DOHH2 (cell line): ENCODE results near the gene GTSE1.

Experiments used
- H3F3A ChIP-seq: fragments of 200-600 bp; sonication (generic), shearing (Covaris generic); 2 replicates; pipeline ENCODE4 v1.6.0; 2016; ENCODE audit warnings: antibody characterized with exemption, mild to moderate bottlenecking; ENCODE audit not compliant: control insufficient read depth, insufficient read depth
- H3K27ac ChIP-seq: fragments of 200-600 bp; sonication (generic); 2 replicates; pipeline ENCODE4 v1.5.1; 2014; ENCODE audit warnings: low read depth, mild to moderate bottlenecking, low read length, moderate library complexity
- H3K27me3 ChIP-seq: fragments of 200-600 bp; sonication (generic); 2 replicates; pipeline ENCODE4 v1.6.1; 2014; ENCODE audit warnings: mild to moderate bottlenecking, low read length, mixed read lengths; ENCODE audit not compliant: control insufficient read depth
- H3K36me3 ChIP-seq: fragments of 200-600 bp; sonication (generic); 2 replicates; pipeline ENCODE4 v1.6.1; 2014; ENCODE audit warnings: mild to moderate bottlenecking, low read length, moderate library complexity, mixed read lengths; ENCODE audit not compliant: control insufficient read depth
- H3K4me1 ChIP-seq: fragments of 200-600 bp; sonication (generic); 2 replicates; pipeline ENCODE4 v1.6.1; 2014; ENCODE audit warnings: mild to moderate bottlenecking, low read length, mixed read lengths; ENCODE audit not compliant: control insufficient read depth
- H3K4me2 ChIP-seq: fragments of 200-600 bp; sonication (generic); 2 replicates; pipeline ENCODE4 v1.6.0; 2014; ENCODE audit warnings: mild to moderate bottlenecking, low read length, moderate library complexity
- H3K4me3 ChIP-seq: fragments of 200-600 bp; sonication (generic); 2 replicates; pipeline ENCODE4 v1.5.1; 2014; ENCODE audit warnings: mild to moderate bottlenecking, low read length, mixed read lengths
- H3K79me2 ChIP-seq: fragments of 200-600 bp; sonication (generic); 2 replicates; pipeline ENCODE4 v1.6.1; 2014; ENCODE audit warnings: mild to moderate bottlenecking, low read length, mixed read lengths; ENCODE audit not compliant: control insufficient read depth
- H3K9me2 ChIP-seq: fragments of 200-600 bp; sonication (generic); replicated peaks from 2 replicates; pipeline ENCODE4 v1.6.1; 2014; ENCODE audit warnings: mild to moderate bottlenecking, low read length, mixed read lengths; ENCODE audit not compliant: control insufficient read depth
- H3K9me3 ChIP-seq: fragments of 200-600 bp; sonication (generic); 2 replicates; pipeline ENCODE4 v1.6.1; 2014; ENCODE audit warnings: antibody characterized with exemption, low read length, mixed read lengths; ENCODE audit not compliant: control insufficient read depth, insufficient read depth
- H4K20me1 ChIP-seq: fragments of 200-600 bp; sonication (generic); 2 replicates; pipeline ENCODE4 v1.6.0; 2014; ENCODE audit warnings: low read depth, mild to moderate bottlenecking, antibody characterized with exemption, low read length, moderate library complexity; ENCODE audit not compliant: control insufficient read depth, insufficient read depth
- CTCF ChIP-seq: fragments of 200-600 bp; sonication (generic); IDR thresholded peaks from one replicate; pipeline ENCODE4 v1.5.1; 2014; ENCODE audit warnings: antibody characterized with exemption, mild to moderate bottlenecking, low read depth, low read length; ENCODE audit not compliant: poor library complexity, severe bottlenecking
- EZH2phosphoT487 ChIP-seq: fragments of 200-600 bp; sonication (generic); IDR thresholded peaks from 2 replicates; pipeline ENCODE4 v1.6.1; 2017; ENCODE audit warnings: borderline replicate concordance, mild to moderate bottlenecking, antibody characterized with exemption, low read length, moderate library complexity, mixed read lengths

Gene GTSE1

DNA sequence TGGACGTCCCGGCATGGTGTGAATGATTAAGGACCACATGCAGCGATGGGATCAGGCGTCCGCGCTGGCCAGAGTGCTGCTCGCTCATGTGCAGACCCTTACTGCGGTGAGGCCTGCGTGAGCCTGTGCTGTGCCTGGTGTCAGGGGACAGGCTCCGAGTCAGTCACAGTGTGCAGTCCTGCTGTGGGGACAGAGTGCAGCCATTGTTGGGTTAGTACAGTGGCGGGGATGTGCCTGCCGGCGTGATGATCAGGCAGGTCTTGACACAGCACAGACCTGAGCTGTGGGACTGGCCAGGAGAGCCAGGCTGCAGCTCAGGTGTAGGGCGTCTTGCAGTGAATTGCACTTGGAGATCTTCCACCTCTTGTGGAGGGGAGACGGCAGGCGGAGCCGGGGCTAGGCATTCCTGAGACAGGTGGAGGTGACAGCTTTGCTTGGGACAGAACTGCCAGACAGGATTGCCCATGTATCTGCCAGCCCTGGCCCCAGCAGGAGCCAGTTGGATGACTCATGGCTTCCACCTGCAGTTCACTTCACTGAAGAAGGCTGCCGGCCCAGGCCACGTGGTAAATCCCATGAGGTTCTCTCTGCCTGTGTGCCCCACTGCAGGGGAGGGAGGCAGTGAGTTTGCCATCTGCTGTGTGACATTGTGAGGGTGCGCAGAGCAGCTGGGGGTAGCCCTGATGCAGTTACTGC lies 56.2 kb downstream of the GTSE1 start:
- Histone ChIP-seq H3K9me2 (no peaks in the 10 kb centered on the region), H3K4me1 (no peaks in the 10 kb centered on the region), H3K4me3 (no peak overlapping the region), H3K27ac (no peak overlapping the region), H3K9me3 (no peaks in the 10 kb centered on the region), H3F3A (no peaks in the 10 kb centered on the region), H3K36me3 (peaks cover 86% of the 10 kb centered on the region), H4K20me1 (no peaks in the 10 kb centered on the region), H3K4me2 (no peak overlapping the region), H3K27me3 (no peaks in the 10 kb centered on the region), H3K79me2 (no peaks in the 10 kb centered on the region)
- TF ChIP-seq EZH2phosphoT487 (no peak), CTCF (no peak)

DNA sequence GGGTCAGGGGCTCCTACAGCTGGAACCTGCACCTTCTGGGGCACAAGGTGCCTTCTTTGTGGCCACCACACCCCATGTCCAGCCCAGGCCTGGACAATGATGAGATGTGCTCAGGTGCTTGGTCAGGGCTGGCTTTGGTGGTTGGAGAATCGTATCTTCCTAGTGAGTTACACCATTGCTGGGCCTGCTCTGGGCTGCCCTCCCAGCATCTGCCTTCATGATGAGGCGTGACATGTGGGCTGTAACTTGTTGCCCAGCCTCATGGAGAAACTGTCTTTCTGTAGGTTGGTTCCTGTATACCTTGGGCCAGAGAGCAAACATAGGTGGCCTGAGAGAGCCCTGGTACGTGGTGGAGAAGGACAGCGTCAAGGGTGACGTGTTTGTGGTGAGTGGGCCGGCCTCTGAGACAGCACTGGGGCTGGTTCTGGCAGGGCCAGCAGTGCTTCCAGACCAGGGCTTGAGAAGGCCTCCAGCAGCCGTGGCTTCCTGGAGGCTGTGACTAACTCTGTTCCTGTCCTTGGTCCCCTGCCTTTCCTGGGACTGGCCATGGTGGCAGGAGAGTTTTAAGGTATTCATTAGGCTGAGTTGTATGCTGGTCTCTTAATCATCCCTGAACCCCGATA lies 56.9 kb downstream of the GTSE1 start:
- Histone ChIP-seq H3K27ac (no peak overlapping the region), H3K27me3 (no peaks in the 10 kb centered on the region), H3K4me2 (no peak overlapping the region), H3F3A (no peaks in the 10 kb centered on the region), H3K4me3 (no peak overlapping the region), H4K20me1 (no peaks in the 10 kb centered on the region), H3K9me2 (no peaks in the 10 kb centered on the region), H3K9me3 (no peaks in the 10 kb centered on the region), H3K4me1 (no peaks in the 10 kb centered on the region), H3K79me2 (no peaks in the 10 kb centered on the region), H3K36me3 (peaks cover 78% of the 10 kb centered on the region)
- TF ChIP-seq CTCF (no peak), EZH2phosphoT487 (no peak)

GRCh38 chr22:46354176-46354992 lies 57.7 kb downstream of the GTSE1 start:
- no peaks in the 10 kb centered on the region for H3K4me1 ChIP-seq
- no peaks in the 10 kb centered on the region for H3K27me3 ChIP-seq
- H3K4me3 ChIP-seq, result no peak overlapping the region
- H4K20me1 ChIP-seq, result no peaks in the 10 kb centered on the region
- H3F3A ChIP-seq, result no peaks in the 10 kb centered on the region
- H3K9me3 ChIP-seq, result no peaks in the 10 kb centered on the region
- TF ChIP-seq CTCF, result no peak
- no peak for TF ChIP-seq EZH2phosphoT487
- H3K9me2 ChIP-seq, result no peaks in the 10 kb centered on the region
- H3K27ac ChIP-seq, result no peak overlapping the region
- no peaks in the 10 kb centered on the region for H3K79me2 ChIP-seq
- peaks cover 70% of the 10 kb centered on the region for H3K36me3 ChIP-seq
- H3K4me2 ChIP-seq, result no peak overlapping the region
